HG02642 (cell line): ENCODE measurements around the gene CSNK1D.
"Not testable (repeated sequence)": the region's sequence is repeated elsewhere in the genome, so short reads cannot be mapped to it uniquely, and the experiment has no call there.

Experiments used
- ATAC-seq: cut with Tn5 transposase; IDR thresholded peaks from one replicate; pipeline ENCODE4 v1.9.1; 2021; ENCODE audit warnings: mild to moderate bottlenecking; ENCODE audit not compliant: unreplicated experiment, poor library complexity

The CSNK1D gene

DNA sequence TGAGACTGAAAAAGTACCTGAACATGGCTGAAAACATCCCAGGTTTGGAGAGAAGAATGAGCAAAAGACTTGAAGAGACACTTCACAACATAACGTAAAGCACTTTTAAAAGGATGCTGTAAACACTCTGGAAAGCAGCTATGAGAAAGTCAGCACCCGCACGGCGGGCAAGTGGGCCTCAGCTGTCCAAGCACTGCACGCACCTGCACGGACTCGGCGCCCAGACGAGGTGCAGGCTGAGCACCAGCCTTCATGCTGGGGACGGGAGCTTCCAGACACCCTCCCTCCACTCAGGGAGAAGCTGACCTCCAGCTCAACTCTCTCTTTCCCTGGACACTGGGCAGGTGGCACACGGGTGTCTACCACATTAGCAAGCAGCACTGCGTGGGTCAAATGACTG is 74.0 kb downstream of the CSNK1D start:
- ATAC-seq, result no peak

DNA sequence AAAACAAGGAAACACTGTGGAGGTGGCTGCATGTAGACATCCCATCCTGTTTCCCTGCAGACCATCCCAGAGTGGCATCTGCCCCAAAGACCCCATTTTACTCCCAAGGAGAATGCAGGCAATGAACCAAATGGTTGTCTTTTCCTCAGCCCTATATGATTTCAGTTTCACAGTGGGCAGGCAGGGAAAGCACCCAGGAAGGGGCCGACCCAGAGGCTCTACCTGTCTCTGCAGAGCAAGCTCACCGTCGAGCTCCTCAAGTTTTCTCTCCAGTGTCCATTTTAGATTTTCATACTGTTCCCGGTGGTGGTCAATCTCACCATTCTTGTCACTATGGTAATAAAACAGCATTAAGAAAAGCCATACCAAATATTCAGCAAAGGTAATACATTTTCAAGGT is 75.4 kb downstream of the CSNK1D start:
- ATAC-seq, result no peak

DNA sequence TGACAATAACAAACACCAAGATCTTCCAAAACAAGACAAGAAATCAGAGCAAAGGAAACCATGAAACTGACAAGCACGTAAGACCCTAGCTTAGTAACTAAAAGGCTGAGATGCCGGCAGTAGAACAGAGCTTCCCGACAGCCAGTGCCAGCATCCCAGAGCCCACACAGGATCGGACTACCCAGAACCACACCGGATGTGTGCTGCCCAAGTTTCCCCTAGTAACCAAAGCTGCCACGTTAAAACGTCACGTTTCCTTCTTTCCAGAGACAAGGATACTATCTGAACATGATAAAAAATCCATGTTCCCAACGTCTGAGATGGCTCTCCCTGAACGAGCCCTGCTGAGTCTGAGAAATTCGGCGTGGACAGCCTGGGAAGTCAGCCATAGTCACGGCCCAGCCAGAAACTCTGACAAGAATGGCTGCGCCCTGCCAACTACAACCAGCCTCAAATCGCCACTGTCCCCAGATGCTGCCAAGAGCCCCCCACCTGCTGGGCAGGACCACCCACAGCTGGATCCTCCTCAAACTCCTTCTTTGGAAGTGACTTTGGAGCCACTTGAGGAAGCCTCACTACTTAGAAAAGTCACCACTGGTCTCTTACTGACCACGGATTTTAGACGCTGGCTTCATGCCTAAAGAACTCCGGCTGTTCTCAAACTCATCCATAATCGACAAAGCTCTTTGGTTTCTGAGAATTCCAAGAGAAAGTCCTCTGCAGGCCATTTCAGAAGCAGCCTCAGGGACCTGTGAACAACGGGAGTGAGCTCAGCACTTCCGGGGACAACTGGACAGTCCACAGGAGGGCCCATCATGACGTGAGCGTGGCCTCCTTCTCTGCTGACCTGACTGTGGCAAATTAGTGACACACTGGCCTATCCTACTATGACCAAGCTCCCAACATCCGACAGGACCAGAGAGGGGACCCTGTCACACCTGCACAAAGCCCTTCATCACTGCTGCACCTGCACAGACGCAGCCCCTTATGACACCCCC is 77.5 kb downstream of the CSNK1D start:
- no peak for ATAC-seq

DNA sequence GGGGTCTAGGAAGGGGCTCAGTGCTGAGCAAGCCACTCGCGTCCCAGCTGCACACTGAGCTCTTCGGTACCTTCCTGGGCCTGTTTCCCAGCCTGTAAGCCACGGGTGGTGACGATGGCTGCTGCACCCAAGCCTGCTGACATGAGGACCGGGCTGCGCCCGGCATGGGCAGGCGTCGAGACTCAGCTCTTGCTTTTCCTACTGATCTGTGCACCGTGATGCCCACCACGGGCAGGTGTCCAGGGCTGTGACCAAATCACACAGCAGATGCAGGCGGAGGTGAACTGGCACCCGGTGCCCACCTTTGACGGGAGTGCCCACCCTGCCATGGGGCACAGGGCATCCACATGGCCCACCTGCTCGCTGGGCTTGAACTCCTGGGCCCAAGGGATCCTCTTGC is 78.7 kb downstream of the CSNK1D start:
- ATAC-seq, result no peak

DNA sequence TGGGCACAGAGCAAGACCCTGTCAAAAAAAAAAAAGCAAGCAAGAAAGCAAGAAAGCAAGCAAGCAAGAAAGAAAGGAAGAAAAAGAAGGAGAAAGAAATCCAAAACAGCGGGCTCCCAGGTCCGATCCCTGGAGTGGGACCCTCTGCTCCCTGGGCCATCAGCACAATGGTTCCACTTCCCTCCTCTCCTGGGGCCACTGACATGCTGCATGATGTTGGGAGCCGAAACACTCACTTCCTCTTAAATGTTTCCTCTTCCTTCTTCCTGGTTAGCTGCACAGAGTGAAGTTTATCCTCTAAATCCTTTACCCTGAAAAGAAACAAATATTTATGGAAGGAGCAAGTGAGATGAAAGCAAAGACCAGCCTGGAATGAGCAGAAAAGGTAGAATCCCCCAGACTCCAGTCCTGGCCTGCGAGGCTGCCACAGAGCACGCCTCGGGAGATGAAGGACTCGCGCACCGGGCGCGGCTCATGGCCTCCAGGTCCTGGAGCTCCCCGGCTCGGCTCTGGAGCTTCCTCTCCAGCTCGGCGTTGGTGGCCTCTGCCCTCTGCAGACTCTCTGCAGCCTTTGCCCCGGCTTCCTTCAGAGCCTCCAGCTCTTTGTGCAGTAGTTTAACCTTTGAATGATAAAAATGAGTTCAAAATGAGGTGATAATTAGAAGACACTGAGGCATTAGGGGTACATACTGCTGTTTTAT is 79.8 kb downstream of the CSNK1D start:
- no peak for ATAC-seq

DNA sequence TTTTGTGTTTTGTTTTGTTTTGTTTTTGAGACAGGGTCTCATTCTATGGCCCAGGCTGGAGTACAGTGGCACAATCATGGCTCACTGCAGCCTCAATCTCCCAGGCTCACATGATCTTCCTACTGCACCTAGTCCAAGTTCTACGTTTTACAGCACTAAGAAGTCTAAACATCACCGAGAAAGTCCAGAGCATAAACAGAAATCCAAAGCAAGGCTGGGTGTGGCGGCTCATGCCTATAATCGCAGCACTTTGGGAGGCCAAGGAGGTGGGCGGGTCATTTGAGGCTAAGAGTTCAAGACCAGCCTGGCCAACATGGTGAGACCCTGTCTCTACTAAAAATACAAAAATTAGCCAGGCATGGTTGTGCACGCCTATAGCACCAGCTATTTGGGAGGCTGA is 80.5 kb downstream of the CSNK1D start:
- not testable (repeated sequence) for ATAC-seq
